GM23338 (cell line): ENCODE results near the gene MSMB.

Experiments used
- CREB1 ChIP-seq: fragments of 250-450 bp; sonication (Bioruptor Pico); IDR thresholded peaks from 2 replicates; pipeline ENCODE4 v1.5.0; 2020; ENCODE audit warnings: low read depth, mild to moderate bottlenecking, moderate library complexity
- EZH2 ChIP-seq: fragments of 200-600 bp; sonication (generic); IDR thresholded peaks from one replicate; pipeline ENCODE4 v1.8.0; 2017; ENCODE audit warnings: antibody characterized with exemption, mild to moderate bottlenecking, low read depth; ENCODE audit not compliant: unreplicated experiment
- EZH2phosphoT487 ChIP-seq: fragments of 200-600 bp; sonication (generic); IDR thresholded peaks from one replicate; pipeline ENCODE4 v1.8.1; 2018; ENCODE audit warnings: antibody characterized with exemption; ENCODE audit not compliant: unreplicated experiment
- POLR2AphosphoS5 ChIP-seq: IDR thresholded peaks from 2 replicates; pipeline ENCODE4 v1.6.1; 2016; ENCODE audit warnings: antibody characterized with exemption, low read depth
- REST ChIP-seq: IDR thresholded peaks from one replicate; pipeline ENCODE4 v1.6.1; 2018; ENCODE audit warnings: antibody characterized with exemption; ENCODE audit not compliant: unreplicated experiment
- ZNF331 ChIP-seq: fragments of 250-450 bp; sonication (Bioruptor Pico); IDR thresholded peaks from 2 replicates; pipeline ENCODE4 v1.5.0; 2020; ENCODE audit warnings: low read depth, mild to moderate bottlenecking, moderate library complexity
- TF ChIP-seq, protein P1 (sequence below), 2 experiments: fragments of 200-600 bp in 1 of 2; sonication (generic) in 1 of 2; conservative IDR thresholded peaks; 2 replicates each; pipeline versions ENCODE4 v1.5.1 to v1.6.1; 2016 to 2017; ENCODE audit warnings: antibody characterized with exemption in 2 of 2, low read depth in 2 of 2, mild to moderate bottlenecking in 2 of 2, moderate library complexity in 1 of 2
- TF ChIP-seq, protein P2 (sequence below): IDR thresholded peaks from 2 replicates; pipeline ENCODE4 v1.6.1; 2016; ENCODE audit warnings: antibody characterized with exemption

DNA sequence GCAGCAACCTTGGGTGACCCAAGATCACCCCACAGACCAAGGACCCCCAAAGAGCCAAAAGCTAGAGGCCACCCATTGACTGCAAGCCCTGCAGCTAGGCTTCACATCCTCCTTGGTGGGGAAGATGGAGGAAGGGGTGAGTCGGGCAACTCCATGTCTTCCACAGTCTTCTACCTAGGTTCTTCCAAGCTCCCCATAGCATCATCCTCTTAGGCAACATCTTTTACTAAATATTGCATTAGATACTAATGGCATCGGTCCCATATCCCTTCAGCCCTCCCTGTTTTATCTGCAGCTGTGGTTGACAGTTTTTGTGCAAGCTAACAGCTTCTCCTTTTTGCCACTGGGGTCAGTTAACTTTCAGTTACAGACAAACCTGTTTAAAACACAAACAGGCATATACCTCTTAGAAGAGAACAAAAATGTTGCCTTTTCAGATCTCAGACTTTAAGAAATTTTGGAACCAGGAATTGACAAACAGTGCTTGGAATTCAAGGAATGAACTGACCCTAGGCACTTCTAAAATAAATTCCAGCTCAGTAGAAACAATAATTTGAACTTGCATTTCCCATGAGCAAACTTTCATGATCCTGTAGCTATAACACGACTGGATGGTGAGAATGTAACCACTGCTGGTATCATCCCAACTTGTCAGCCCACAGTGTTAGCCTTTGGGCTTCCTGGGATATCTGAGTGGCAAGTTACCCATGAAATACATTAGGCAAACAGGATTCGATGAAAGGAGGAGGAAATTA lies 33.9 kb upstream of the MSMB start:
- TF ChIP-seq ZNF331 (CRISPR knock-in tag), result no peak
- no peak for TF ChIP-seq EZH2
- TF ChIP-seq, protein P1, sequence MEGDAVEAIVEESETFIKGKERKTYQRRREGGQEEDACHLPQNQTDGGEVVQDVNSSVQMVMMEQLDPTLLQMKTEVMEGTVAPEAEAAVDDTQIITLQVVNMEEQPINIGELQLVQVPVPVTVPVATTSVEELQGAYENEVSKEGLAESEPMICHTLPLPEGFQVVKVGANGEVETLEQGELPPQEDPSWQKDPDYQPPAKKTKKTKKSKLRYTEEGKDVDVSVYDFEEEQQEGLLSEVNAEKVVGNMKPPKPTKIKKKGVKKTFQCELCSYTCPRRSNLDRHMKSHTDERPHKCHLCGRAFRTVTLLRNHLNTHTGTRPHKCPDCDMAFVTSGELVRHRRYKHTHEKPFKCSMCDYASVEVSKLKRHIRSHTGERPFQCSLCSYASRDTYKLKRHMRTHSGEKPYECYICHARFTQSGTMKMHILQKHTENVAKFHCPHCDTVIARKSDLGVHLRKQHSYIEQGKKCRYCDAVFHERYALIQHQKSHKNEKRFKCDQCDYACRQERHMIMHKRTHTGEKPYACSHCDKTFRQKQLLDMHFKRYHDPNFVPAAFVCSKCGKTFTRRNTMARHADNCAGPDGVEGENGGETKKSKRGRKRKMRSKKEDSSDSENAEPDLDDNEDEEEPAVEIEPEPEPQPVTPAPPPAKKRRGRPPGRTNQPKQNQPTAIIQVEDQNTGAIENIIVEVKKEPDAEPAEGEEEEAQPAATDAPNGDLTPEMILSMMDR (conservative IDR thresholded peaks at IDR 0.05; ENCODE audit: low read depth in 2 of 2), result no peak
- TF ChIP-seq POLR2AphosphoS5, result no peak
- TF ChIP-seq REST, result no peak
- TF ChIP-seq EZH2phosphoT487, result no peak
- TF ChIP-seq, protein P2, sequence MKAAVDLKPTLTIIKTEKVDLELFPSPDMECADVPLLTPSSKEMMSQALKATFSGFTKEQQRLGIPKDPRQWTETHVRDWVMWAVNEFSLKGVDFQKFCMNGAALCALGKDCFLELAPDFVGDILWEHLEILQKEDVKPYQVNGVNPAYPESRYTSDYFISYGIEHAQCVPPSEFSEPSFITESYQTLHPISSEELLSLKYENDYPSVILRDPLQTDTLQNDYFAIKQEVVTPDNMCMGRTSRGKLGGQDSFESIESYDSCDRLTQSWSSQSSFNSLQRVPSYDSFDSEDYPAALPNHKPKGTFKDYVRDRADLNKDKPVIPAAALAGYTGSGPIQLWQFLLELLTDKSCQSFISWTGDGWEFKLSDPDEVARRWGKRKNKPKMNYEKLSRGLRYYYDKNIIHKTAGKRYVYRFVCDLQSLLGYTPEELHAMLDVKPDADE, result no peak
- TF ChIP-seq CREB1 (CRISPR knock-in tag), result no peak
